Stimulated activated CD4-positive, alpha-beta T cell treated with anti-CD3 and anti-CD28 coated beads, Interleukin-1b, Interleukin-23, amount 100 ng/mL, for 24 hours (primary cell): ENCODE results near the gene STX1B.

Experiments used
- DNase-seq, 4 experiments: peaks; one replicate each; pipeline ENCODE4 v3.0.0-alpha.2; 2020; ENCODE audit warnings: low read depth in 4 of 4, low spot score in 1 of 4

The STX1B gene

DNA sequence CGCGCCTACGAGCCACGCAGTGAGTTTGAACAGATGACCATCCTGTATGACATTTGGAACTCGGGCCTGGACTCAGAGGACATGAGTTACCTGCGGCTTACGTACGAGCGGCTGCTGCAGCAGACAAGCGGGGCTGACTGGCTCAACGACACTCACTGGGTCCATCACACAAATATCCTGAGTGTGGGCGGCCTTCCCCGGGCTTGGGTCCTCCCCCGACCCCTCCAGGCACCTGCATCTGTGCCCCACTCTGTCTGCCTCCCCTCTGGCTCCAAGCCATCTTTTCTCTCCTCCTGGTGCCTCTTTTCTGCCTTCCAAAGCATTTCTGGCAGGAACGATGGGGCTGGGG, 30.4 kb downstream of the STX1B start:
- no peak for DNase-seq

DNA sequence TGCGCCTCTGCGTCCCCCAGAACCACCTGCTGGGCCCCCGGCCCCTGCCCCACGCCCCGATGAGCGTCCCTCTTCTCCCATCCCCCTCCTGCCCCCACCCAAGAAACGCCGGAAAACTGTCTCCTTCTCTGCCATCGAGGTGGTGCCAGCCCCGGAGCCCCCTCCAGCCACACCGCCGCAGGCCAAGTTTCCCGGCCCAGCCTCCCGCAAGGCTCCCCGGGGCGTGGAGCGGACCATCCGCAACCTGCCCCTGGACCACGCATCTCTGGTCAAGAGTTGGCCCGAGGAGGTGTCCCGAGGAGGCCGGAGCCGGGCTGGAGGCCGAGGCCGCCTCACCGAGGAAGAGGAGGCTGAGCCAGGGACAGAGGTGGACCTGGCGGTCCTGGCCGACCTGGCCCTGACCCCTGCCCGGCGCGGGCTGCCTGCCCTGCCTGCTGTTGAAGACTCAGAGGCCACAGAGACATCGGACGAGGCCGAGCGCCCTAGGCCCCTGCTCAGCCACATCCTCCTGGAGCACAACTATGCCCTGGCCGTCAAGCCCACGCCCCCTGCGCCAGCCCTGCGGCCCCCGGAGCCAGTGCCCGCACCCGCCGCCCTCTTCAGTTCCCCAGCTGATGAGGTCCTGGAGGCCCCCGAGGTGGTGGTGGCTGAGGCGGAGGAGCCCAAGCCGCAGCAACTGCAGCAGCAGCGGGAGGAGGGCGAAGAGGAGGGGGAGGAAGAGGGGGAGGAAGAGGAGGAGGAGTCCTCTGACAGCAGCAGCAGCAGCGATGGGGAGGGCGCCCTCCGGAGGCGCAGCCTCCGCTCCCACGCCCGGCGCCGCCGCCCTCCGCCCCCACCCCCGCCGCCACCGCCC, 31.0 kb downstream of the STX1B start:
- DNase-seq: no peak

- no peak for DNase-seq
Measured at GRCh38 chr16:30977502-30977901, 32.9 kb downstream of the STX1B start.

DNA sequence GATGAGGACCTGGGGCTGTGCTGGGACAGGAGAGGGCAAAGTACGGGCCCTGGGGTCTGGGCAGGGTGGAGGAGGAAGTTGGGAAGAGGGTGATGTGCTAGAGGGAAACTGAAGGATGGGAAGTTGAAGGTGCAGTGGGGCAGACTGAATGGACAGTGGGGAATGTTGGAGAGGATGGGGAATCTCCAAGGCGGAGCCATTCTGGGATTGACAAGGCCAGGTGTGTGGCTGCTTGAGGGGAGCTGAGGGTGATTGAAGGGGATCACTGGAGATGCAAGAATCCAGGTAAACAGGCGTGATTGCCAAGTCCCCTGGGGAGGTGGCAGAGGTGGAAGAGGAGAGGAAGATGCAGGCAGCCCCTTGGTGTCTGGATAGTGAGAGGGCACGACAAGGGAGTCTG, 34.0 kb downstream of the STX1B start:
- no peak for DNase-seq

DNA sequence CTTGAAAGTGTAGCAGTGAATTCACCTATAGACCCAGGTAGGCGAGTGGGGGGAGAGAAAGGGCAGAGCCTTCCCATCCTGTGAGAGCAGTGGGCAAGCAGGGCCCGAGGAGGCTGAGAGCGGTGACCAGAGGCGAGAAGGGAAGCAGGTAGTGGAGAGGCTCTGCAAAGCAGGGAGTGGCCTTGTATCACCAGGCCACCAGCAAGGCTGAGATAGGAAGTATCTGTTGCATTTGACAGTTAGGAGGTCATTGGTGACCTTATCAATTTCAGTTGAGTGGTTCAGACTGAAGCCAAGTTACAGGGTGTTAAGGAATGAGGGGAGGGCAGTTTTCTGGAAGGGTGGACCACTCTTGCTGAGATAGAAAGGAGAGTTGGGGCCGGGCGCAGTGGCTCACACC, 36.1 kb downstream of the STX1B start:
- no peak for DNase-seq

GRCh38 chr16:30972872-30973271, 37.6 kb downstream of the STX1B start:
- DNase-seq: no peak

DNA sequence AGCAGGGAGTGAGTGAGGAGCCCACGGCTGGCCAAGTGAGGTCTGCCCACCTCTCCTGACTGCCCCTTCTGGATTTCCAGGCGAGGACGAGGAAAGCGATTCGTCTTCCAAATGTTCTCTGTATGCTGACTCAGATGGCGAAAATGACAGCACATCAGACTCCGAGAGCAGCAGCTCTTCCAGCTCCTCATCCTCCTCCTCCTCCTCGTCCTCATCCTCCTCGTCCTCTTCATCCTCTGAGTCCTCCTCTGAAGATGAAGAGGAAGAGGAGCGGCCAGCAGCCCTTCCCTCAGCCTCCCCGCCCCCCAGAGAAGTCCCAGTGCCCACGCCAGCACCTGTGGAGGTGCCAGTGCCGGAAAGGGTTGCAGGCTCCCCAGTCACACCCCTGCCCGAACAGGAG, 39.1 kb downstream of the STX1B start:
- no peak for DNase-seq

GRCh38 chr16:30969246-30969842, 41.1 kb downstream of the STX1B start:
- DNase-seq: no peak

- DNase-seq: no peak
Measured at GRCh38 chr16:30967795-30968194, 42.6 kb downstream of the STX1B start.

GRCh38 chr16:30966033-30966619, 44.3 kb downstream of the STX1B start:
- no peak for DNase-seq

- no peak for DNase-seq
Measured at GRCh38 chr16:30965436-30965835, 45.0 kb downstream of the STX1B start.

GRCh38 chr16:30964574-30965226, 45.7 kb downstream of the STX1B start:
- no peak for DNase-seq

GRCh38 chr16:30963925-30964511, 46.4 kb downstream of the STX1B start:
- DNase-seq: no peak

- no peak for DNase-seq
Measured at GRCh38 chr16:30961384-30961783, 49.1 kb downstream of the STX1B start.

- DNase-seq: no peak
Measured at GRCh38 chr16:30958175-30959079, 52.0 kb downstream of the STX1B start.

DNA sequence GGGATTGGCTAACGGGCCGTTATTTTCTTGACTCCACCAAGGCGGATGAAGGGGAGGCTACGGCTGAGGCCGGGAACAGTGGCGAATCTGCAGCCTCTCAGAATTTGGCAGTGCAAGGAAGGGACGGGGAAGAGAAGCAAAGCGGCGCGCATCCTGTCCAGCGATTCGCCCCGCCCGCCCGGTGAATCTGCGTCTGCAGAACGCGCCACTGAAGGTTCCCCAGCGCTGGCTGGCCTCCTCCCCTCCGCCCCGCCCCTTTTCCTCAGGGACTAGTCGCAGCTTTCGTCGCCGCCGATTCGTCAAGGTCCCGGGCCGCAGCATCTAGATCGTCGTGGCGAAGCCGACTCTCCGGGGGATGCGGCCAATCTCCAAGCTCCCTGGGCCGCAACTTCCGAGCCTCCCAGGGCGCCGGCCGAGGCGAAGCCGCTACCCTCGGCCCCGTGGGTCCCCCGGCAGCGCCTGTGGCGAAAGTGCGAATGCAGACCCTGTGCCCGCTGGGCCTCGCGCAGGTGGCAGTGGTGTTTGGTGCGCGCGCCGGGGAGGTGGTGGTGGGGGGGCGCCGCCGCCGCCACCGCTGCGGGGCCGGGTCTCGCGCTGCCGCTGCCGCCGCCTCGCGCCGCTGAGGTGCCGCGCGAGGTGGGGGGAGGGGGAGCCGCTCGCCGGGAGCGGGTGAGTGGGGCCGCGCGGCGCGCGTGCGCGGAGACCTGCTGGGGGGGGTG, 52.8 kb downstream of the STX1B start, which contains the start of gene SETD1A:
Gene SETD1A, plus strand, starts transcription at position 299 of the 719 bp plus-strand sequence. CDS start 978 bp downstream, outside the sequence.
- DNase-seq: peak; percentile 95 to 99 (median 96)

GRCh38 chr16:30956601-30957455, 53.6 kb downstream of the STX1B start:
- DNase-seq: peak; percentile 83 to 93 (median 90)

DNA sequence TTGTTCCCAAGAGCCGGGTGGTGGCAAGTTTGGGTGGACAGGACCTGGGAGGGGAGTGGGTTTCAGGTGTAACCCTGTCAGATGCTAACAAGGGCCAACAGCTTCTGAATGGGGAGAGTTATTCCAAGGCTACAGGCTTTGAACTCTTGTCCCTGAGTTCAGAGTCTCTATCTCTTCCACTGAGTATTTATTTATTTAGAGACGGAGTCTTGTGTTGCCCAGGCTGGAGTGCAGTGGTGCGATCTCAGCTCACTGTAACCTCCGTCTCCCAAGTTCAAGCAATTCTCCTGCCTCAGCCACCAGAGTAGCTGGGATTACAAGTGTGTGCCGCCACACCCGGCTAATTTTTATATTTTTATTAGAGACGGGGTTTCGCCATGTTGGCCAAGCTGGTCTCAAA, 55.4 kb downstream of the STX1B start:
- DNase-seq: no peak
